Stimulated activated effector memory CD8-positive, alpha-beta T cell treated with anti-CD3 and anti-CD28 coated beads, Interleukin-12 subunit alpha, Interleukin-12 subunit beta, amount 100 ng/mL, for 72 hours (primary cell): ENCODE data around the gene FRMD1.
A peak's percentile ranks its signal among the peaks of the same experiment; 100 is the strongest.

Source experiments
- ATAC-seq: fragments of 150-1000 bp; cut with Tn5 transposase; 2 replicates; pipeline ENCODE4 v1.10.0; 2021
- DNase-seq, 2 donors: peaks; one replicate each; pipeline ENCODE4 v3.0.0; 2021 to 2022; ENCODE audit warnings: low spot score in 2 of 2
- H3K27ac Mint-ChIP-seq: one replicate; pipeline ENCODE4 v1.8.0; 2022; ENCODE audit warnings: mild to moderate bottlenecking, mixed read lengths
- H3K36me3 Mint-ChIP-seq: one replicate; pipeline ENCODE4 v1.8.0; 2022; ENCODE audit warnings: mild to moderate bottlenecking, mixed read lengths
- H3K4me1 Mint-ChIP-seq: one replicate; pipeline ENCODE4 v1.8.0; 2022; ENCODE audit warnings: mixed read lengths
- H3K4me3 Mint-ChIP-seq: one replicate; pipeline ENCODE4 v1.8.0; 2022; ENCODE audit warnings: mild to moderate bottlenecking, mixed read lengths
- H3K9me3 Mint-ChIP-seq: one replicate; pipeline ENCODE4 v1.8.0; 2022; ENCODE audit warnings: mixed read lengths

Gene FRMD1

DNA sequence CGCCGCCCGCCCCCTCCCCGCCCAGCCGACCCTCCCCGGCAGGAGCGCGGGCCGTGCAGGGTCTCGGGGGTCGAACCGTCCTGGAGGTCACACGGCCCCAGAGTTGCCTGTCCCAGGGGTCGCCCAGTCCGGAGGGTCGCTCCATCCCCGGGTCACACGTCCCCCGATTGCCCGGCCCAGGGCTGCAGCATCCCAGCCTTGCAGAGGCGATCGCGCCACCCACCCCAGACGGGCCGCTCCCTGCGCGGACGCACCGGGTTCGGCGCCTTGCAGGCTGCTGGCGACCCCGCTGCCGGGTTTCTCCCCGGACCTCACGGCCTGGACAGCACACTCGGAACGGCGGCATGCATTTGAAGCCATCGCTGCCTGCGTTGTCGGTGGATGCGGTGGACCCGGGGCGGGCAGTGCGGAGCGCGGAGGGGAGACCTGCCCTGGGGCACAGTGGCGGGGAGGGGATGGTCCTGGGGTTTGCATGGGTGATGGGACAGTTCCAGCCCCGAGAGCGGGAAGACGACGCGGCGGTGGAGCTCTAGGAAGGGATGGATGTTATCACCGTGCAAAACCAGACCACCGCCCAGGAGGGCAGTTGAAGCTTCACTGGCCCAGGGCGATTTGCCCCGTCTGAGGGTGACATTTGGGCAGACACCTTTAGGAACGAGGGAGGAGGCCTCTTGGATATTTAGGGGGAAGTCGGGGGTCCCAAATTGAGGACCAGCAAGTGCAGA is 22.7 kb upstream of the FRMD1 start:
- ATAC-seq, result peak; percentile 14
- Mint-ChIP-seq H3K4me3 (no peak overlapping the region), H3K4me1 (no peaks in the 10 kb centered on the region), H3K27ac (no peak overlapping the region), H3K36me3 (no peaks in the 10 kb centered on the region), H3K9me3 (no peaks in the 10 kb centered on the region)
- no peak for DNase-seq

DNA sequence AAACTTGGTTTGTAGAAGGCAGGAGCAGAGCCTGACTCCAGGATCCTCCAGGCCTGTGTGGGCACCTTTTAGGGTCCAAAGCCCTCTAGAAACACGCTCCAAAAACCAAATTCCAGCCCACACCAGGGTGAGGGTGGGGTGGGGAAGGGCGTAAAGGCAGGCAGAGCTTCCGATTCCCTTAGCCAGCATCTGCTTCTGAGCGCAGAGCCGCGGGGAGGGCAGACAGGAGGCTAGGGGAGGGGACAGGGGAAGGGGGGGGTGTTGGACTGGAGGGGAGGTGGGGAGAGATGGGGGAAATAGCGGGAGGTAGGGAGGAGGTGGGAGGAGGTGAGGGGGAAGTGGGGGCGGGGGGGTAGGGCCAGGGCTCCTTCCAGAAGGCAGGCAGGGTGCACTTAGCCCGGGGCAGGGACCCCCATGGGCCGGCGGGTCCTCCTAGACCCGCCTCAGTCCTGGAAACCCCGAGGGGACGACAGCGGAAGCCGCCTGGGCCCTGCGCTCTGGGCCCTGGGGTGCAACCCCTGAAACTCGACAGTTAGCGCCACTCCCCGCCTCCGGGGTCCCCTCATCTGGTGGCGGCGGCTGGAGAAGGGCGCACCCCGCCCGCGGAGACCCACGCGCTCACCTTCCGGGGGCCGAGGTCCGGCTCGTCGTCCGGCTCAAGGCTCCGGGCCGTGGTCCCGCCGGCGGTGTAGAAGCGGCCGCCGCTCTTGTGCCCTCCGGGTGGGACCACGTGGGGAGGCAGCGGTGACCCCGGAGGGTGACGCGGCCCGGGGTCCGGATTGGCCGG is 22.0 kb upstream of the FRMD1 start:
- H3K9me3 Mint-ChIP-seq, result no peaks in the 10 kb centered on the region
- no peak overlapping the region for H3K4me3 Mint-ChIP-seq
- H3K4me1 Mint-ChIP-seq, result no peaks in the 10 kb centered on the region
- H3K36me3 Mint-ChIP-seq, result no peaks in the 10 kb centered on the region
- H3K27ac Mint-ChIP-seq, result no peak overlapping the region
- DNase-seq, result no peak
- ATAC-seq, result no peak

DNA sequence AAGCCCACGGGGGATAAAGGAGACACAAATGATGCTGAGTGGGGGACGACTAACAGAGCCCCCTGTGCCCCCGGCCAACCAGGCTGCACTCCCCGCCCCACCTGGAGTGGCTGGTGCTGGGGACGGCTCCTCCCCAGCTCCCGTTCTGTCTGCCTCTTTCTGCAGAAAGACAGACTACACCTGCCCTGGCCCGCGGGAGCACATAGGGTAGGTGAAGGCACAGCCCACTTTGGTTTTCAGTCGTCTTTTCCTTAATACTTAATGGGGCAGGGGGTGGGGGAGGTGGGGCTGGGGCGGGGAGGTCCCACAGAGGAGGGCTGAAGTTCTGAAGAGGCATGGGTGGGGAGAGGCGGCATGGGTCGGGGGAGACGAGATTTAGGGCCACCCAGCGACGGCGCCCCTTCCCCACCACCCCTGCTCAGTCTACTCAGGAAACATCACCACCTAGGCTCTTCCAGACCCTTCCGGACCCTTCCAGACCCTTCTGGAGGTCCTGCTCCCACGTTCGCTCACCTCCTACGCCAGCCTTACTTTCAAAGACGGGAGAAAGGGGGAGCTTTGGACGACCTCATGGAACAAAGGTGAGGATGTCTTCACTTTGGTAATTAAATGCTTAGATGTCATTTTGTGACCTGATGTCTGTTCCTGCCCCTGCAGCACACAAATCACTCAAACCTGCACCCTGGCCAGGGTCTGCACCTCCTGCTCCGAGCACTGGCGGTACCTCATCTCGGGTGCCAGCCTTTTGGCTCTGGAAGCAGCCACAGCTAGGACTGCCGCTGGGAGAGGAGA is 21.2 kb upstream of the FRMD1 start:
- Mint-ChIP-seq H3K4me1 (no peaks in the 10 kb centered on the region), H3K27ac (no peak overlapping the region), H3K9me3 (no peaks in the 10 kb centered on the region), H3K36me3 (no peaks in the 10 kb centered on the region), H3K4me3 (no peak overlapping the region)
- DNase-seq (no peak), ATAC-seq (no peak)

DNA sequence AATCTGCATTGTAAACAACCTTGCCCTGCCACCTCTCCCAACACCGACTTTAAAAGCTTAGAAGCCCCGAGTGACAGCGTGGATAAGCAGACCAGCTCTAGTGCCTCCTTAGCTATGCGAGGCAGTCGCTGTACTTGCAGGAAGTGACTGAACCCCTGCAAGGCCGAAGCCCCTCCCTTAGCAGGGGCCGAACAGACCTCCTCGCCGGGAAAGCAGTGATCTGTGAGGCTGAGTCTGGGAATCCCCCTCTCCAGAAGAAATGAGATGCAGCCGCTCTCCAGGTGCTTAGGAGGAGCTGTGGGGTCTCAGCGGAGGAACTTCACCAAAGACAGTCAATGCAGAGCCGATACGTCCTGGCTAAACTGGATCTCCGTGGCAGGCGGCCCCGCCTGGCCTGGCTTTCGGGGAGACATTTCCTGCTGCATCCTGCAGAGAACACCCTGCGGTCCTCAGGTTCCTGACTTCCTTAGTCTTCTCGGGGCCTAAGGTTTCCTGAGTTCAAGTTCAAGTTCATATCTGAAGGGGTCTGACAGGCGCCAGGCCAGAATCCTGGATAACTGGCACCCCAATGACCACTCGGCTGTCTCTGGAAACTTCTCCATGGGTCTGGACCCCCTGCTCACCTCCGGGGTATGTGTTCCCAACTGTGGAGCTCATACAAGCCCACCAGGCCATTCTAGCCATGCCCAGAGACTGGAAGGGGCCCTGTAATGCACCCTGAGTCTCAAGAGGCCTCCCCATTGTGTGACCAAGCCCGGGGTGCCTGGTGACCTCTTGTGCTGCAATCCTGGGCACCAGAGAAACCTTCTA is 20.4 kb upstream of the FRMD1 start:
- H3K4me1 Mint-ChIP-seq, result no peaks in the 10 kb centered on the region
- no peak for DNase-seq
- no peak overlapping the region for H3K27ac Mint-ChIP-seq
- no peak overlapping the region for H3K4me3 Mint-ChIP-seq
- no peaks in the 10 kb centered on the region for H3K36me3 Mint-ChIP-seq
- no peaks in the 10 kb centered on the region for H3K9me3 Mint-ChIP-seq
- ATAC-seq, result no peak

DNA sequence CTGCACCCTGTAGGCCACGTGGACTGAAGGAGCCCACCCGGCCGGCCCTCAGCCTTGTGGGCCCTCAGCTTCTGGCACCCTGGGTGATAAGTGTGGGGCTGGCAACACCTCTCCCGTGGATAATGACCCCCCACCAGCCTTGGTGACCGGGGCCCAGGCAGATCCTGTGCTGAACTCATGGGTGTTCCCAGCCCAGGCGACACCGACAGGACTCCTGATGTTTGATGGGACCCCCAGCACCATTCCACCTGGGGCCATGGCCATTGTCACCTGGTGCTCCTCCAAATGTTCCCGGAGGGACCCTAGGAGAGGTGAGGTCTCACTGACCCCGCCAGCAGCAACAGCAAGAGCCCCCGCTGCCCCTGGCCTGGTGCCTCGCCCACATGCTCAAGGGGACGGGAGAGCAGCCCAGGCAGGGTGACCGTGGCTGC is 19.4 kb upstream of the FRMD1 start:
- Mint-ChIP-seq H3K4me3 (no peak overlapping the region), H3K9me3 (no peaks in the 10 kb centered on the region)

DNA sequence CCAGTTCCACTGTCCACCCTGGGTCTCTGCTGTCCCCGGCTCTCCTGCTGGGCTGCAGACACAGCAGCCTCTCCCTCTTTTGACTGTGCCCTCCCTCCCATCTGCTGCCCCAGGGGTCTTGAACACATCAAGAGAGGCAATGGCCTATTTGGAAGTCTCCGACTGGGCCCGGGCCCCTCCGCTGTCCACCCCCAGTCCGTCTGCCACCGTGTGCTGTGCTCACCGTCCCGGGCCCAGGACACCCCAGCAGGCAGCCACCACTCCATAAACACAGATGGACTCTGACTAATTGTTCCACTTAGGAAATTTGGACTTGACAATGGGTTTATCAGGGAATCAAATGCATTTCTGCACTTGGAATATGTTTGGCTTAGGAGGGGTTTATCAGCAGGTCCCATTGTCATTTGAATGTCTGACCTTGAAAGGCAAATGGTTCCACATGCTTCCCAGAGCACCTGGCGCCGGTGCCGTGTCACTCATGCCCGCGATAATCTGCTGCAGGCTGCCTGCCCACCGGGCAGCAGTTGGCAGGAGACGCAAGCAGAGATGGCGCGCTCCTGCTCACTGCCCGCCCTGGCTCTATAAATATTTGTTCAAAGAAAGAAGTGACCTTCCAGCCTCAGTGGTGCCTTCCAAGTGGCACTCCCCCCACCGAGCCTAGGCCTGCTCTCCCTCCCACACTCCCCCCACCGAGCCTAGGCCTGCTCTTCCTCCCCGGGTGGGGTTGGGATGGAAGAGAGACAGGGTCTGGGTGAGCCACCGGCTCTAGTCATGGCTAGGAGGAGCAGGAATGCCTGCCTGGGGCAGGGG is 18.8 kb upstream of the FRMD1 start:
- Mint-ChIP-seq H3K36me3 (no peaks in the 10 kb centered on the region), H3K27ac (no peak overlapping the region), H3K4me1 (no peaks in the 10 kb centered on the region), H3K9me3 (peaks cover under 1% of the 10 kb centered on the region), H3K4me3 (no peak overlapping the region)
- ATAC-seq (no peak), DNase-seq (no peak)

More for the DNA sequence above, 19.4 kb upstream of the FRMD1 start:
- Mint-ChIP-seq H3K4me1 (no peaks in the 10 kb centered on the region), H3K27ac (no peak overlapping the region), H3K36me3 (no peaks in the 10 kb centered on the region)
- ATAC-seq (no peak), DNase-seq (no peak)

DNA sequence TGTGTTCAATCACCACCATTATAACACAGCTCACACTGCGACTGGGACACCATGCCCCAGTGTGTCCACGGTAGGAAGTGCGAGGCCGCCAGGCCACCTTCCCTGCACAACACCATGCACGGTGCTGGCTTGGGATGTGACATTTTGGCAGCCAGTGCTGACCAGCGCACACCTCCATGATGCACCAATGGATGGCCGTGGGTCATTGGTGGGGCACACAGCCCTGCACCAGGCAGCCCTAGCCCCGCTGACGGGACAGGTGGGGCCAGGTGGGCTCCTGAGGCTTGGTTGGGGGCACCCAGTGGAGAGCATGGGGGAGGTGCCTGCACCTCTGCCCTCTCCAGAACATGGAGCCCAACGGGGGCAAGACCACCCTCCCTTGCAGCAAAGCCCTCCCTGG is 18.2 kb upstream of the FRMD1 start:
- H3K9me3 Mint-ChIP-seq, result peaks cover 2% of the 10 kb centered on the region
- H3K4me3 Mint-ChIP-seq, result no peak overlapping the region
- H3K4me1 Mint-ChIP-seq, result no peaks in the 10 kb centered on the region
- H3K27ac Mint-ChIP-seq, result no peak overlapping the region
- no peak for DNase-seq
- no peaks in the 10 kb centered on the region for H3K36me3 Mint-ChIP-seq
- no peak for ATAC-seq

DNA sequence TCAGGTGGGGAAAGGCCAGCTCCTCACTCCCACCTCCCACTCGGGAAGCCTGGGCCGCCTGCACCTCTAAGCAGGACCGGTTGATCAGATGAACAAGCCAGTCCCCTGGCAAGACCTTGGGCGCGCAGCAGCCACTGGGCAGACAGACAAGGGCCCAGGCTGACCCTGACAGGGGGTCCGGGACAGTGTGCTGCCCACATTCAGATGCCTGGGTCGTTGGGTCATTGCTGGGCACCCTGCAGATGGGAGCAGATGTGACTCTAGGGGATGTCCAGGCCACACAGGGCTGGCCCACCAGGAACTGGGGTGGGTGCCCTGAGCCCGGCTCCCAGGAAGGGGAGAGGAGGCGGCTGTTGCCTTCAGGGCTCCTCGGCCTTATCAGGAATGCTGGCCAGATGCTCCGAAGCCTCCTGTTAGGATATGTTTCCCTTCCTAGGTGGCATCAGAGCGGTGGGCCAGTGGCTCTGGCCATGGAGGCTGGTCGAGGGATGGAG is 17.3 kb upstream of the FRMD1 start:
- ATAC-seq, result no peak
- Mint-ChIP-seq H3K4me1 (no peaks in the 10 kb centered on the region), H3K27ac (no peak overlapping the region), H3K9me3 (peaks cover 2% of the 10 kb centered on the region), H3K36me3 (no peaks in the 10 kb centered on the region), H3K4me3 (no peak overlapping the region)
- no peak for DNase-seq

DNA sequence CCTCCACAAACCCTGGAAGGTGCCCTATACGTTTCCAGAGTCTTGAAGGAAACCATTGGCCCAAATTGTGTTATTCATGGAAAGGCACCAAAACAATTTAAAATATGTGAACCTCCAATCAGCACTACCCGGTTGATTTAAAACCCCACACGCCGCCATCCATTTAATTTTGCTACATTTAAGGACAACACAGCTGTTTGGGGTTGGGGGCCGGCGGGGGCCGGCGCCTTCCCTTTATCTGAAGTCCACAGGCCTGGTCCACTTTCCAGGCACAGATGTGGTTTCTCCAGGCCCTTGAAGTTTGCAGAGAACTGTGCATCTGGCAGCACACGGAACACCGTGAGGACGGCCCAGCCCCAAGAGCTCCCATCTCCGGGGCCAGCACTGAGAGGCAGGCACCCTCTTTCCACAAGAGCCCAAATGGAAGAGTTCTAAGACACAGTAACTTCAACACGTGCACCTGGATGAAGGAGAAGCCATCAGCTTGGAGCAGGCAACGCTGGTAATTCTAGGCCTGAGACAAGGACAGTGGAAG is 16.8 kb upstream of the FRMD1 start:
- Mint-ChIP-seq H3K36me3 (no peaks in the 10 kb centered on the region), H3K4me1 (no peaks in the 10 kb centered on the region), H3K4me3 (no peak overlapping the region), H3K9me3 (peaks cover 2% of the 10 kb centered on the region), H3K27ac (no peak overlapping the region)
- no peak for ATAC-seq
- DNase-seq, result no peak

DNA sequence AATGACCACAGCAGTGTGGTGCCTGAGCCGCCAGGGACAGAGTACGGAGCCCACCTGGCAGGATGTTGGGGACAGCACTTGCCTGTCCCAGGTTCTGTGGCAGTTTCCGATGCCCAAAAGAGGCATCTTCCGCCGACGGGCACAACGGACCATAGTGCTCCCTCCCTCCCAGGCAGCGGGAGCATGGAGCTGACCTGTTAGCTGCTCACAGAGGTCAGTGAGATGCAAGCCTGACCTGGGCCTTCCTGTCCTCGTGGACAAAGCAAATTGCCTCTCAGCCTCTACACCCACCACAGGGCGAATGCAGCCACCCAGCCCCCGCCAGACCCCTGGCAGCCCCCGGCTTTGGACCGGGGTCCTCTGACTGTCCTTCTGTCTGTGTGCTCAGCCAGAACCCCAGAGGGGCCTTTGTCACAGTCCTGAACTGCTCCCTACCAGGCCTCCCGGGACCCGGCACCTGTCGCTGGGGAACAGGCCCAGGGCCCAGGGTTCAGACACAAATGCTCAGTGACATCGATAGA is 16.2 kb upstream of the FRMD1 start:
- no peaks in the 10 kb centered on the region for H3K36me3 Mint-ChIP-seq
- peaks cover 2% of the 10 kb centered on the region for H3K9me3 Mint-ChIP-seq
- no peak overlapping the region for H3K27ac Mint-ChIP-seq
- H3K4me1 Mint-ChIP-seq, result no peaks in the 10 kb centered on the region
- H3K4me3 Mint-ChIP-seq, result no peak overlapping the region
- ATAC-seq (no peak), DNase-seq (no peak)

DNA sequence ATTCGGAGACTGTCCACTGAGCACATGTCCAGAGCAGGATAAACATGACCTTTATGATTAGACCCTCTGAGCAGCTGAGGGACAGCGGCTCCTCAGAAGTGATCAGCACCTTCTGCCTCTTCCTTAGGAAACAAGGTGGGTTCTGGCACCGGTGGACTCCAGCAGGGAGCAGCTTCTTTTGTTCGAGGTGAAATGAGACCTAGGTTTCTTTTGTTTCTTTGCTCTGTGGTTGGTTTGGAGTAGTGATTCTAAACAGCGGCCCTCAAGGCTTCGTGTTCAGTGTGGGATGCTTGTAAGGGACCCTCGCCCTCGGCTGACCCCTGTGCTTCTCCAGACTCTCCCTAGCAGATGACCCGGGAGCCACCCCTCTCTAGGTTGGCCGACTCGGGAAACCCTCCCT is 14.6 kb upstream of the FRMD1 start:
- no peaks in the 10 kb centered on the region for H3K4me1 Mint-ChIP-seq
- DNase-seq, result no peak
- H3K27ac Mint-ChIP-seq, result no peak overlapping the region
- no peak for ATAC-seq
- no peaks in the 10 kb centered on the region for H3K36me3 Mint-ChIP-seq
- no peak overlapping the region for H3K4me3 Mint-ChIP-seq
- H3K9me3 Mint-ChIP-seq, result peaks cover 2% of the 10 kb centered on the region

DNA sequence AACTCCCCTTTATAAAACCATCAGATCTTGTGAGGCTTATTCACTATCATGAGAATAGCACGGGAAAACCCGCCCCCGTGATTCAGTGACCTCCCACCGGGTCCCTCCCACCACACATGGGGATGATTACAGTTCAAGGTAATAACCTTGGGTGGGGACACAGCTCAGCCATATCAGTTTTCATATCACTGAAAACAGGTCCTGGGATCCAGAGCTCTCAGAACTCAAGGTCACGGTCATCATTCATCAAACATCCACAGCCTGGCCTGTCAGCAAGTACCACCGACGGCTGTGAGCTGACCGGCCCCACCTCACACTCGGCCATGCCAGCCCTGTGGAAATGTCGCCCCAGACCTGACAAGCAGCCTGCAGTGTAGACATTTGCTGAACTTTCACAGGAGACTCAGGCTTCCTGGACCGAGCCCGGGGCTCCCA is 14.1 kb upstream of the FRMD1 start:
- no peaks in the 10 kb centered on the region for H3K36me3 Mint-ChIP-seq
- ATAC-seq, result no peak
- no peak overlapping the region for H3K4me3 Mint-ChIP-seq
- H3K9me3 Mint-ChIP-seq, result peaks cover 2% of the 10 kb centered on the region
- no peaks in the 10 kb centered on the region for H3K4me1 Mint-ChIP-seq
- no peak for DNase-seq
- no peak overlapping the region for H3K27ac Mint-ChIP-seq

DNA sequence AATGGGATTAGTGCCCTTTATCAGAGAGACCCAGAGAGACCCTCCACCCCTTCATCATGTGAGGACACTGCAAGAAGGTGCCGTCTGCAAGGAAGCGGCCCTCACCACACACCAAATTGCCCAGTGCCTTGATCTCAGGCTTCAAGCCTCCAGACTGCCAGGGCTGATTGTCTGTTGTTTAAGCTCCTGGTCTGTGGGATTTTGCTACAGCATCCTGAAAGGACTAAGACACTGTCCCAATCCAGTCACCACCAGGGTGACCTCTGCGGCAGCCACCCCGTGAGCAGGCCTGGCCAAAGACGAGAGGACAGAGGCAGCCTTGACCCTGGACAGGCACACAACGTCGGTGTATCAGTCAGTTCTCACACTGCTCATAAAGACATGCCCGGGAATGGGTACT is 13.5 kb upstream of the FRMD1 start:
- no peak for ATAC-seq
- DNase-seq, result no peak
- no peak overlapping the region for H3K27ac Mint-ChIP-seq
- H3K9me3 Mint-ChIP-seq, result peaks cover 2% of the 10 kb centered on the region
- H3K4me1 Mint-ChIP-seq, result no peaks in the 10 kb centered on the region
- no peaks in the 10 kb centered on the region for H3K36me3 Mint-ChIP-seq
- no peak overlapping the region for H3K4me3 Mint-ChIP-seq
